ENCODE results near the gene SGTB.

DNA sequence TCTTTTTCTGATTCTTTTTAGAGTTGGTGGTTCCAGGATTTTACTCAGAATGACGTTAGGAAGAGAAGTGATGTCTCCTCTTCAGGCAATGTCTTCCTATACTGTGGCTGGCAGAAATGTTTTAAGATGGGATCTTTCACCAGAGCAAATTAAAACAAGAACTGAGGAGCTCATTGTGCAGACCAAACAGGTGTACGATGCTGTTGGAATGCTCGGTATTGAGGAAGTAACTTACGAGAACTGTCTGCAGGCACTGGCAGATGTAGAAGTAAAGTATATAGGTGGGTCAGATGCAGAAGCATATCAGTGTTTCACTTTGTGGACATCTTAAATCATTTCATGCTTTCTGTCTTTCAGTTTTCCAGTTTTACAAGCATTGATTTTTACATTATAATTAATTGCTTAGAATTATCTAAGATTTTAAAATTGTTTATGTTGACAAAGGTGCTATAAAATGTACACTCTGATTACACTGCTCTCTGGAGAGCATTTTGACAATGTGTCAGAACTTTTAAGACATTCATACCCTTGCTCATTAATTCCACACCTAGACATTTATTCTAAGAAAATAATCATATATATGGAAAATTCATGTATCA lies 36.7 kb upstream of the SGTB start:
- TF ChIP-seq POLR2AphosphoS5 (IDR thresholded peaks at IDR 0.05; ENCODE audit: low read depth, low read length), result no peak
- TF ChIP-seq, protein P1, sequence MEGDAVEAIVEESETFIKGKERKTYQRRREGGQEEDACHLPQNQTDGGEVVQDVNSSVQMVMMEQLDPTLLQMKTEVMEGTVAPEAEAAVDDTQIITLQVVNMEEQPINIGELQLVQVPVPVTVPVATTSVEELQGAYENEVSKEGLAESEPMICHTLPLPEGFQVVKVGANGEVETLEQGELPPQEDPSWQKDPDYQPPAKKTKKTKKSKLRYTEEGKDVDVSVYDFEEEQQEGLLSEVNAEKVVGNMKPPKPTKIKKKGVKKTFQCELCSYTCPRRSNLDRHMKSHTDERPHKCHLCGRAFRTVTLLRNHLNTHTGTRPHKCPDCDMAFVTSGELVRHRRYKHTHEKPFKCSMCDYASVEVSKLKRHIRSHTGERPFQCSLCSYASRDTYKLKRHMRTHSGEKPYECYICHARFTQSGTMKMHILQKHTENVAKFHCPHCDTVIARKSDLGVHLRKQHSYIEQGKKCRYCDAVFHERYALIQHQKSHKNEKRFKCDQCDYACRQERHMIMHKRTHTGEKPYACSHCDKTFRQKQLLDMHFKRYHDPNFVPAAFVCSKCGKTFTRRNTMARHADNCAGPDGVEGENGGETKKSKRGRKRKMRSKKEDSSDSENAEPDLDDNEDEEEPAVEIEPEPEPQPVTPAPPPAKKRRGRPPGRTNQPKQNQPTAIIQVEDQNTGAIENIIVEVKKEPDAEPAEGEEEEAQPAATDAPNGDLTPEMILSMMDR (IDR thresholded peaks at IDR 0.05), result no peak
- no peak for TF ChIP-seq SIN3A (IDR thresholded peaks at IDR 0.05; ENCODE audit: borderline replicate concordance, insufficient read depth, low read depth, low read length)
- TF ChIP-seq, protein P2, sequence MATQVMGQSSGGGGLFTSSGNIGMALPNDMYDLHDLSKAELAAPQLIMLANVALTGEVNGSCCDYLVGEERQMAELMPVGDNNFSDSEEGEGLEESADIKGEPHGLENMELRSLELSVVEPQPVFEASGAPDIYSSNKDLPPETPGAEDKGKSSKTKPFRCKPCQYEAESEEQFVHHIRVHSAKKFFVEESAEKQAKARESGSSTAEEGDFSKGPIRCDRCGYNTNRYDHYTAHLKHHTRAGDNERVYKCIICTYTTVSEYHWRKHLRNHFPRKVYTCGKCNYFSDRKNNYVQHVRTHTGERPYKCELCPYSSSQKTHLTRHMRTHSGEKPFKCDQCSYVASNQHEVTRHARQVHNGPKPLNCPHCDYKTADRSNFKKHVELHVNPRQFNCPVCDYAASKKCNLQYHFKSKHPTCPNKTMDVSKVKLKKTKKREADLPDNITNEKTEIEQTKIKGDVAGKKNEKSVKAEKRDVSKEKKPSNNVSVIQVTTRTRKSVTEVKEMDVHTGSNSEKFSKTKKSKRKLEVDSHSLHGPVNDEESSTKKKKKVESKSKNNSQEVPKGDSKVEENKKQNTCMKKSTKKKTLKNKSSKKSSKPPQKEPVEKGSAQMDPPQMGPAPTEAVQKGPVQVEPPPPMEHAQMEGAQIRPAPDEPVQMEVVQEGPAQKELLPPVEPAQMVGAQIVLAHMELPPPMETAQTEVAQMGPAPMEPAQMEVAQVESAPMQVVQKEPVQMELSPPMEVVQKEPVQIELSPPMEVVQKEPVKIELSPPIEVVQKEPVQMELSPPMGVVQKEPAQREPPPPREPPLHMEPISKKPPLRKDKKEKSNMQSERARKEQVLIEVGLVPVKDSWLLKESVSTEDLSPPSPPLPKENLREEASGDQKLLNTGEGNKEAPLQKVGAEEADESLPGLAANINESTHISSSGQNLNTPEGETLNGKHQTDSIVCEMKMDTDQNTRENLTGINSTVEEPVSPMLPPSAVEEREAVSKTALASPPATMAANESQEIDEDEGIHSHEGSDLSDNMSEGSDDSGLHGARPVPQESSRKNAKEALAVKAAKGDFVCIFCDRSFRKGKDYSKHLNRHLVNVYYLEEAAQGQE (IDR thresholded peaks at IDR 0.05; ENCODE audit: insufficient read depth in 1 of 2, low read depth in 2 of 2, low read length in 1 of 2), result no peak
